HG02885 (cell line): Measurements from ENCODE around the gene ROR2.

Source experiments
- ATAC-seq: cut with Tn5 transposase; IDR thresholded peaks from one replicate; pipeline ENCODE4 v1.9.1; 2021; ENCODE audit warnings: mild to moderate bottlenecking; ENCODE audit not compliant: unreplicated experiment, poor library complexity

The ROR2 gene

GRCh38 chr9:91732187-91733005 is 217.6 kb downstream of the ROR2 start:
- ATAC-seq = no peak

GRCh38 chr9:91730806-91731205 is 219.2 kb downstream of the ROR2 start:
- no peak for ATAC-seq

- ATAC-seq = no peak
Measured at GRCh38 chr9:91729558-91729842, 220.5 kb downstream of the ROR2 start.

DNA sequence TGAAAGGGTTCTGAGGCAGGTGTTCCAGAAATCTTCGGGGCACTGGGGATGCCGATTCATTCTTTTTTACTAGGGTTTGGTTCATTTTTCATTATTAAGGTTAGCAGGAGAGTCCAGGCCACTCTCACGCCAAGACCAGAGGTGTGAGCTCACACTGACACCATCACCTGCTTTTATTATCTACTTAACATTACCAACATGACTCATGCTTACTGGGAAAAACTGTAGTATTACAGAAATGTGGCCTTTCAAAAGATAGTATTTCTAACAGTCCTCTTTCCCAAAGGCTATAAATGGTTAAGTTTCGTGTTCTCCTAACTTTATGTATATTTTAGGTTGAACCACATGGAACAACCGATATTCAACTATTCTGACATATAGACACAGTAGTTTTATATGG is 222.1 kb downstream of the ROR2 start:
- no peak for ATAC-seq

DNA sequence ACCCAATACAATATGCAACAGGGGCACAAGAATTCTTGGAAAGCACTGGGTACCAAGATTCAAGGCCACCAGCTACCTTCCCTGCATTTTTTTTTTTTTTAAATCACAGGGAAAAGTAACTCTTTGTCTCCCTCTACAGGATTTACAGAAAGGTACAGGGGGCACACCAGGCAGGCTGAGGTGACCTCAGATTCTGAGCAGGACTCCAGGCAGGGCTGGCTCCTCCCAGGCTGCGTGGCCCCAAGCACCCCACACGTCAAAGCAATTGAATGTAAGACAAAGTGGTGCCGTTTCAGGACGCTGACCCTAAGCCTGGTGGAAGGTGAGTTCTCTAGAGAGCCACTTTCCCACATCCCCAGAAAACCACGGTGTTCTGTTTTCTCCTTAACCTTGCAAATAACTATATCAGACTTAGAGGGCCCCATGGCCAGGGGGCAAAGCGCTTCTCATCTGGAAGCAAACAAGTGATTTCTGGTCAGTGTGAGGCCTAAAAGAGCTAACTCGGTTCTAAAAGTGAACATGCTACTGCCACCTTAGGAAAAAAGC is 222.6 kb downstream of the ROR2 start:
- peak; percentile 59 for ATAC-seq

- ATAC-seq = no peak
Measured at GRCh38 chr9:91726406-91727100, 223.5 kb downstream of the ROR2 start.

GRCh38 chr9:91725651-91726050 is 224.4 kb downstream of the ROR2 start:
- no peak for ATAC-seq

GRCh38 chr9:91724609-91725505 is 225.2 kb downstream of the ROR2 start:
- ATAC-seq = no peak

DNA sequence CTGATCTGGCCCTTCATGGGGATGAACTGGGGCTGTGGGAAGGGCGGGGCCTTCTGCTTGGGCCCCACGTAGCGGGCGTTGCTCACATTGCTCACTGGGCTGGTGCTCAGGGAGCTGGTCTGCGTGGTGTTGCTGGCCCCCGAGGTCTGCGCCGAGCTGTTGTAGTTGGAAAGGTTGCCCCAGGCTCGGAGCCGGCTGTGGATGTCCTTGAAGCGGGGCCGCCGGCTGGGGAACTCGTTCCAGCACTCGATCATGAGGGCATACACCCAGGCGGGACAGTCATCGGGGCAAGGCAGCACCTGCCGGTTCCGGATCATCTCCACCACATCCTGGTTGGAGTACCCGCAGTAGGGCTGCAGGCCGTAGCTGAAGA is 226.0 kb downstream of the ROR2 start:
- no peak for ATAC-seq

DNA sequence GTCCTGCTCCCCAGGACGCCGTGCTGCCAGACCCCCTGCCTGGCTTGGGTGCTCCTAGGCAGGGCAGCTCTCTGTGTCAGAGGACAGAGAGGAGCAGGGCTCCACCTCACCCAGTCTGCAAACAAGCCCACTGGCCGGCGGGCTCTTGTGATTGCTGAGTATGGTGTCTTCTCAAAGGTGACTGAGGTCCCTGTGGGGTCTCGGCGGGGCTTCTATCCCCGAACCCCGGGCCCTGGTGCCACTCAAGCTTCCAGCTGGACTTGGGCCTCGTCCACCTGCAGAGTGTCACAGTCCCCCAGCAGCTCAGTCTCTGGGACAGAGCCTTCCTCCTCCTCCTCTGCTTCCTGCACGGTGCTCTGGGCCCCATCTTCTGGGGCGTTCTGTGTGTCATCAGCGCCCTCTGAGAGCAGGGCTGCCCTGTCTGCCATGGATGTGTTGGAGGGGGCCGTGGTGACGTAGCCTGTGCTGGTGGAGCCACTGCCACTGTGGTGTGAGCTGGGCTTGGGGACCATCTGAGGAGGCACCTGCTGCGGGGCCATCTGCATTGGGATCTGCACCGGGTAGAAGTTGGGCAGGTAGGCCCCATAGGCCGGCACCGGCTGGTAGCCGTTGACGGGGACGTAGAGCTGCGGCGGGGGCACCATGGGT is 226.5 kb downstream of the ROR2 start:
- ATAC-seq = no peak

- peak; percentile 82 for ATAC-seq
Measured at GRCh38 chr9:91720751-91721705, 229.0 kb downstream of the ROR2 start.

GRCh38 chr9:91720313-91720712 is 229.7 kb downstream of the ROR2 start:
- ATAC-seq = no peak

GRCh38 chr9:91718071-91718470 is 232.0 kb downstream of the ROR2 start:
- ATAC-seq = no peak

DNA sequence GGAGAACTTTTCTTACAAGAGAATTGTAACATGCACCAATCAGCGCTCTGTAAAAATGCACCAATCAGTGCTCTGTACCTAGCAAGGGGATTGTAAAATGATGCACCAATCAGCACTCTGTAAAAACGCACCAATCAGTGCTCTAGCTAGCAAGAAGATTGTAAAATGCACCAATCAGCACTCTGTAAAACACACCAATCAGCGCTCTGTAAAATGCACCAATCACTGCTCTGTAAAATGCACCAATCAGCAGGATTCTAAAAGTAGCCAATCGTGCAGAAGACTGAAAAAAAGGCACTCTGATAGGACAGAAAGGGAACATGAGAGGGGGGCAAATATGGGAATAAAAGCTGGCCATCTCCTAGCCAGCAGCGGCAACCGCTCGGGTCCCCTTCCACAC is 233.2 kb downstream of the ROR2 start:
- no peak for ATAC-seq

GRCh38 chr9:91716239-91716638 is 233.8 kb downstream of the ROR2 start:
- no peak for ATAC-seq

GRCh38 chr9:91714874-91715615 is 235.0 kb downstream of the ROR2 start:
- no peak for ATAC-seq

DNA sequence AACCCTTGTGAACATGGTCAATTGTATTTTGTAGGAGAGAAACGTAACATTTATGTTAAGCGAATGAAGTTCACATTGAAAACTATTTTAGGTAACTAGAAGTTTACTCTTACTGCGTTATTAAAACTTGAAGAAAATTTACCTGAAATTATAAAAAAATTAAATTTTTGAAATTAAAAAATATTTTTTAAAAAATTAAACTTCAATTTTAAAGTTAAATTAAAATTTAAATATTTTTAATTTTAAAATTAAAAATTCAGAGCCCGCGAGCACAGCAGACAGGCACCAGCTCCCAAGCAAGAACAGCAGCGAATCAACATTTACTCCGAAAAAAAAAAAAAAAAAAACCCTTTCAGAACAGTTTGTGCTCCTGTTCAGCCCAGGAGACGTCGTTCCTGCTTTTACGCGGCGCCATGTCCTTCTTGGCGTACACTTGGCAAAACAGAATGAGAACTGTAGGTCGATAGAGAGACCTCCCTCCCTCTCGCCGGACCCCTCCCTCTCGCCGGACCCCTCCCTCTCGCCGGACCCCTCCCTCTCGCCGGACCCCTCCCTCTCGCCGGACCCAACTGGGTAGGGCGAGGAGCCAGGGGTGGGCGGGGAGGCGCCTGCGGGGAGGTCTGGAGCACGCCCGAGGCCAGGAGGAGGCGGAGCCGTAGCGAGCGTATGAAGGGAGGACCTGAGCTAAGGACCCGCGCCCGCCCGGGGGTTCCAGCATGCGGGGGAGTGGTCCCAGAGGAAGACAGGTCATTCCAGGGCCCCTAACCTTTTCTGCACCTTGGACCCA is 235.8 kb downstream of the ROR2 start:
- ATAC-seq = no peak

GRCh38 chr9:91712811-91713210 is 237.2 kb downstream of the ROR2 start:
- ATAC-seq = no peak
